GM23338 (cell line): Measurements from ENCODE around the gene COL15A1. TPM values are rescaled to one million over a fixed set of nuclear protein-coding genes. Genes with fewer than 3 reads are reported as not detected.

ENCODE experiments used
- ATAC-seq: fragments of 200-7000 bp; cut with Tn5 transposase; 3 replicates; pipeline ENCODE4 v1.9.1; 2020
- DNase-seq: peaks from one replicate; pipeline ENCODE4 v3.0.0-alpha.2; 2015; ENCODE audit warnings: low spot score
- H2AFZ ChIP-seq: fragments of 200-600 bp; sonication (generic); 2 replicates; pipeline ENCODE4 v1.8.0; 2016; ENCODE audit warnings: antibody characterized with exemption, mild to moderate bottlenecking, moderate library complexity
- H3F3A ChIP-seq: fragments of 200-600 bp; sonication (generic); replicated peaks from 2 replicates; pipeline ENCODE4 v1.8.0; 2017; ENCODE audit warnings: antibody characterized with exemption, mixed run types, low read depth
- H3K27ac ChIP-seq: fragments of 200-600 bp; sonication (generic); 2 replicates; pipeline ENCODE4 v1.6.1; 2016; ENCODE audit warnings: low read depth
- H3K27me3 ChIP-seq: fragments of 200-600 bp; sonication (generic); 2 replicates; pipeline ENCODE4 v1.8.0; 2016; ENCODE audit warnings: mild to moderate bottlenecking, mixed run types, moderate library complexity; ENCODE audit not compliant: insufficient read depth
- H3K36me3 ChIP-seq: fragments of 200-600 bp; sonication (generic); 2 replicates; pipeline ENCODE4 v1.8.0; 2016; ENCODE audit warnings: mild to moderate bottlenecking; ENCODE audit not compliant: insufficient read depth
- H3K4me1 ChIP-seq: fragments of 200-600 bp; sonication (generic); 2 replicates; pipeline ENCODE4 v1.8.0; 2016; ENCODE audit warnings: mild to moderate bottlenecking, moderate library complexity; ENCODE audit not compliant: insufficient read depth
- H3K4me2 ChIP-seq: fragments of 200-600 bp; sonication (generic); 2 replicates; pipeline ENCODE4 v1.7.1; 2017; ENCODE audit warnings: mixed run types
- H3K4me3 ChIP-seq: fragments of 200-600 bp; sonication (generic); 2 replicates; pipeline ENCODE4 v1.6.1; 2016; ENCODE audit warnings: mixed run types
- H3K79me2 ChIP-seq: fragments of 200-600 bp; sonication (generic); replicated peaks from 2 replicates; pipeline ENCODE4 v1.8.0; 2017; ENCODE audit warnings: mild to moderate bottlenecking; ENCODE audit not compliant: insufficient read depth
- H3K9me2 ChIP-seq: fragments of 200-600 bp; sonication (generic); 2 replicates; pipeline ENCODE4 v1.8.0; 2017; ENCODE audit not compliant: insufficient read depth
- H4K20me1 ChIP-seq: fragments of 200-600 bp; sonication (generic); replicated peaks from 2 replicates; pipeline ENCODE4 v1.8.0; 2017; ENCODE audit warnings: mild to moderate bottlenecking; ENCODE audit not compliant: insufficient read depth
- H3K27ac Mint-ChIP-seq: 2 replicates; pipeline ENCODE4 v1.8.0; 2020; ENCODE audit warnings: inconsistent platforms, mild to moderate bottlenecking, moderate library complexity, mixed read lengths
- H3K27me3 Mint-ChIP-seq: 3 replicates; pipeline ENCODE4 v1.8.0; 2022; ENCODE audit warnings: low read depth, mild to moderate bottlenecking, moderate library complexity, mixed read lengths, inconsistent platforms; ENCODE audit not compliant: insufficient read depth, poor library complexity
- H3K36me3 Mint-ChIP-seq: 3 replicates; pipeline ENCODE4 v1.8.0; 2021; ENCODE audit warnings: low read depth, mild to moderate bottlenecking, inconsistent platforms, moderate library complexity, mixed read lengths
- H3K4me1 Mint-ChIP-seq: 3 replicates; pipeline ENCODE4 v1.8.0; 2020; ENCODE audit warnings: mild to moderate bottlenecking, inconsistent platforms, mixed read lengths
- H3K4me3 Mint-ChIP-seq: 3 replicates; pipeline ENCODE4 v1.8.0; 2021; ENCODE audit warnings: moderate library complexity, mild to moderate bottlenecking, inconsistent platforms, mixed read lengths
- H3K9me3 Mint-ChIP-seq: 3 replicates; pipeline ENCODE4 v1.8.0; 2020; ENCODE audit warnings: moderate library complexity, mild to moderate bottlenecking, inconsistent platforms, mixed read lengths
- CREB1 ChIP-seq: fragments of 250-450 bp; sonication (Bioruptor Pico); IDR thresholded peaks from 2 replicates; pipeline ENCODE4 v1.5.0; 2020; ENCODE audit warnings: low read depth, mild to moderate bottlenecking, moderate library complexity
- EZH2 ChIP-seq: fragments of 200-600 bp; sonication (generic); IDR thresholded peaks from one replicate; pipeline ENCODE4 v1.8.0; 2017; ENCODE audit warnings: antibody characterized with exemption, mild to moderate bottlenecking, low read depth; ENCODE audit not compliant: unreplicated experiment
- EZH2phosphoT487 ChIP-seq: fragments of 200-600 bp; sonication (generic); IDR thresholded peaks from one replicate; pipeline ENCODE4 v1.8.1; 2018; ENCODE audit warnings: antibody characterized with exemption; ENCODE audit not compliant: unreplicated experiment
- JUNB ChIP-seq: IDR thresholded peaks from one replicate; pipeline ENCODE4 v1.6.1; 2016; ENCODE audit warnings: antibody characterized with exemption; ENCODE audit not compliant: unreplicated experiment
- NANOG ChIP-seq: IDR thresholded peaks from 2 replicates; pipeline ENCODE4 v1.6.1; 2016; ENCODE audit warnings: antibody characterized with exemption, borderline replicate concordance
- POLR2AphosphoS5 ChIP-seq: IDR thresholded peaks from 2 replicates; pipeline ENCODE4 v1.6.1; 2016; ENCODE audit warnings: antibody characterized with exemption, low read depth
- STAT1 ChIP-seq: IDR thresholded peaks from one replicate; pipeline ENCODE4 v1.6.1; 2016; ENCODE audit warnings: antibody characterized with exemption; ENCODE audit not compliant: unreplicated experiment
- ZNF114 ChIP-seq: fragments of 250-450 bp; sonication (Bioruptor Pico); IDR thresholded peaks from 2 replicates; pipeline ENCODE4 v1.5.0; 2020; ENCODE audit warnings: mild to moderate bottlenecking, moderate library complexity
- ZNF331 ChIP-seq: fragments of 250-450 bp; sonication (Bioruptor Pico); IDR thresholded peaks from 2 replicates; pipeline ENCODE4 v1.5.0; 2020; ENCODE audit warnings: low read depth, mild to moderate bottlenecking, moderate library complexity
- polyA plus RNA-seq: library from polyadenylated mRNA; unstranded; fragments of >200 nt; fragmentation: Nextera tagmentation; extraction: Ambion mirVana; gene quantifications from 2 replicates; pipeline ENCODE4 v1.2.1, GENCODE V29; 2016
- total RNA-seq: library from RNA; depleted of rRNA; stranded (reverse); fragments of >200 nt; shearing (Covaris generic); gene quantifications from 2 replicates; pipeline ENCODE4 v1.2.3, GENCODE V29; 2014
- TF ChIP-seq, protein P1 (sequence below): IDR thresholded peaks from one replicate; pipeline ENCODE4 v1.6.1; 2018; ENCODE audit warnings: antibody characterized with exemption; ENCODE audit not compliant: unreplicated experiment
- TF ChIP-seq, protein P2 (sequence below), 2 experiments: fragments of 200-600 bp in 1 of 2; sonication (generic) in 1 of 2; conservative IDR thresholded peaks; 2 replicates each; pipeline versions ENCODE4 v1.5.1 to v1.6.1; 2016 to 2017; ENCODE audit warnings: antibody characterized with exemption in 2 of 2, low read depth in 2 of 2, mild to moderate bottlenecking in 2 of 2, moderate library complexity in 1 of 2
- TF ChIP-seq, protein P3 (sequence below): IDR thresholded peaks from 2 replicates; pipeline ENCODE4 v1.6.1; 2016; ENCODE audit warnings: antibody characterized with exemption

COL15A1 gene
- total and polyA plus RNA-seq, 2 experiments from 2014 or later, result 0.17 to 0.18 TPM

DNA sequence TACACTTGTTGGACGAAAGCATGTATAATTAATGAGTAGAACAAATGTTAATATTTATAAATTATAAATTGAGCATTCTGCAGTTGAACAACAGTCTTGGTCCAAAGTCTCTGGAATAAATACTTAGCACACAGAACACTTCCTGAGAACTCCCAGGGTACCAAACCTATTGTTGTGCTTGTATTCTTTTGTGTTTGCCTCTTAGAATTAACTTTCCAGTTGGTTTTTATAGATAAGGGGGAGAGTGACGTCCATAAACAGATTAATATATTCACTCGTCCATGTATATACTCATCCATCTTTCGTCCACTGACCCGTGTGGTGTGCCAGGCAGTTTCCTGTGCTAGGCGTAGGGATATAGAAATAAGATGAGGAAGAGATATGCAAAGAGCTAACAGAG, 98.9 kb downstream of the COL15A1 start (continued):
- TF ChIP-seq, protein P1, sequence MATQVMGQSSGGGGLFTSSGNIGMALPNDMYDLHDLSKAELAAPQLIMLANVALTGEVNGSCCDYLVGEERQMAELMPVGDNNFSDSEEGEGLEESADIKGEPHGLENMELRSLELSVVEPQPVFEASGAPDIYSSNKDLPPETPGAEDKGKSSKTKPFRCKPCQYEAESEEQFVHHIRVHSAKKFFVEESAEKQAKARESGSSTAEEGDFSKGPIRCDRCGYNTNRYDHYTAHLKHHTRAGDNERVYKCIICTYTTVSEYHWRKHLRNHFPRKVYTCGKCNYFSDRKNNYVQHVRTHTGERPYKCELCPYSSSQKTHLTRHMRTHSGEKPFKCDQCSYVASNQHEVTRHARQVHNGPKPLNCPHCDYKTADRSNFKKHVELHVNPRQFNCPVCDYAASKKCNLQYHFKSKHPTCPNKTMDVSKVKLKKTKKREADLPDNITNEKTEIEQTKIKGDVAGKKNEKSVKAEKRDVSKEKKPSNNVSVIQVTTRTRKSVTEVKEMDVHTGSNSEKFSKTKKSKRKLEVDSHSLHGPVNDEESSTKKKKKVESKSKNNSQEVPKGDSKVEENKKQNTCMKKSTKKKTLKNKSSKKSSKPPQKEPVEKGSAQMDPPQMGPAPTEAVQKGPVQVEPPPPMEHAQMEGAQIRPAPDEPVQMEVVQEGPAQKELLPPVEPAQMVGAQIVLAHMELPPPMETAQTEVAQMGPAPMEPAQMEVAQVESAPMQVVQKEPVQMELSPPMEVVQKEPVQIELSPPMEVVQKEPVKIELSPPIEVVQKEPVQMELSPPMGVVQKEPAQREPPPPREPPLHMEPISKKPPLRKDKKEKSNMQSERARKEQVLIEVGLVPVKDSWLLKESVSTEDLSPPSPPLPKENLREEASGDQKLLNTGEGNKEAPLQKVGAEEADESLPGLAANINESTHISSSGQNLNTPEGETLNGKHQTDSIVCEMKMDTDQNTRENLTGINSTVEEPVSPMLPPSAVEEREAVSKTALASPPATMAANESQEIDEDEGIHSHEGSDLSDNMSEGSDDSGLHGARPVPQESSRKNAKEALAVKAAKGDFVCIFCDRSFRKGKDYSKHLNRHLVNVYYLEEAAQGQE, result no peak
- TF ChIP-seq, protein P2, sequence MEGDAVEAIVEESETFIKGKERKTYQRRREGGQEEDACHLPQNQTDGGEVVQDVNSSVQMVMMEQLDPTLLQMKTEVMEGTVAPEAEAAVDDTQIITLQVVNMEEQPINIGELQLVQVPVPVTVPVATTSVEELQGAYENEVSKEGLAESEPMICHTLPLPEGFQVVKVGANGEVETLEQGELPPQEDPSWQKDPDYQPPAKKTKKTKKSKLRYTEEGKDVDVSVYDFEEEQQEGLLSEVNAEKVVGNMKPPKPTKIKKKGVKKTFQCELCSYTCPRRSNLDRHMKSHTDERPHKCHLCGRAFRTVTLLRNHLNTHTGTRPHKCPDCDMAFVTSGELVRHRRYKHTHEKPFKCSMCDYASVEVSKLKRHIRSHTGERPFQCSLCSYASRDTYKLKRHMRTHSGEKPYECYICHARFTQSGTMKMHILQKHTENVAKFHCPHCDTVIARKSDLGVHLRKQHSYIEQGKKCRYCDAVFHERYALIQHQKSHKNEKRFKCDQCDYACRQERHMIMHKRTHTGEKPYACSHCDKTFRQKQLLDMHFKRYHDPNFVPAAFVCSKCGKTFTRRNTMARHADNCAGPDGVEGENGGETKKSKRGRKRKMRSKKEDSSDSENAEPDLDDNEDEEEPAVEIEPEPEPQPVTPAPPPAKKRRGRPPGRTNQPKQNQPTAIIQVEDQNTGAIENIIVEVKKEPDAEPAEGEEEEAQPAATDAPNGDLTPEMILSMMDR (conservative IDR thresholded peaks at IDR 0.05; ENCODE audit: low read depth in 2 of 2), result no peak
- TF ChIP-seq STAT1 (no peak), EZH2phosphoT487 (no peak), JUNB (no peak), CREB1 (CRISPR knock-in tag) (no peak), ZNF114 (CRISPR knock-in tag) (no peak), POLR2AphosphoS5 (no peak), NANOG (no peak), EZH2 (no peak), ZNF331 (CRISPR knock-in tag) (no peak)
- TF ChIP-seq, protein P3, sequence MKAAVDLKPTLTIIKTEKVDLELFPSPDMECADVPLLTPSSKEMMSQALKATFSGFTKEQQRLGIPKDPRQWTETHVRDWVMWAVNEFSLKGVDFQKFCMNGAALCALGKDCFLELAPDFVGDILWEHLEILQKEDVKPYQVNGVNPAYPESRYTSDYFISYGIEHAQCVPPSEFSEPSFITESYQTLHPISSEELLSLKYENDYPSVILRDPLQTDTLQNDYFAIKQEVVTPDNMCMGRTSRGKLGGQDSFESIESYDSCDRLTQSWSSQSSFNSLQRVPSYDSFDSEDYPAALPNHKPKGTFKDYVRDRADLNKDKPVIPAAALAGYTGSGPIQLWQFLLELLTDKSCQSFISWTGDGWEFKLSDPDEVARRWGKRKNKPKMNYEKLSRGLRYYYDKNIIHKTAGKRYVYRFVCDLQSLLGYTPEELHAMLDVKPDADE, result no peak

DNA sequence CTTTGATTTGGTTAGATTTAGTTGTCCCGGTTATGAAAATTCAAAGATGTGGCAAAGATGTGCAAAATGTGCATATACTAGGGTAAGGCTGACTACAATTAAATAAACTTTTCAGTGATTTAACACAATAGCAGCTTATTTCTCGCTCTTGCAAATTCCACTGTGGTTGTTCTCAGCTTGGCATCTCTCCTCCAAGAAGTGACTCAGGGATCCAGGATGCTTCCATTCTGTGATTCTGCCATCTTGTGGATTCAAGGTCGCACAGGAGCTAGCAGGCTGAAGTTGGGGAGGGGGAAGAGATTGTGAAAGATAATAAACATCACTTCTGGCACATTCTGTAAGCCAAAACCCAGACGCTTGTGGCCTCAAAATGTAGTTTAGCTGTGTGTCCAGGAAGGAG, 101.1 kb downstream of the COL15A1 start:
- H3K27ac Mint-ChIP-seq, result no peak overlapping the region
- Histone ChIP-seq H3F3A (no peaks in the 10 kb centered on the region), H3K27ac (no peak overlapping the region), H3K4me2 (no peak overlapping the region), H2AFZ (no peak overlapping the region), H3K27me3 (no peaks in the 10 kb centered on the region), H3K79me2 (no peaks in the 10 kb centered on the region), H3K9me2 (peaks cover 6% of the 10 kb centered on the region; the same call in 1 of the 2 replicates), H4K20me1 (no peaks in the 10 kb centered on the region), H3K4me1 (no peaks in the 10 kb centered on the region), H3K4me3 (no peak overlapping the region), H3K36me3 (no peaks in the 10 kb centered on the region)
- ATAC-seq (no peak), DNase-seq (no peak)
- H3K9me3 Mint-ChIP-seq, result peaks cover 15% of the 10 kb centered on the region
- H3K27me3 Mint-ChIP-seq, result peaks cover 2% of the 10 kb centered on the region
- no peak overlapping the region for H3K4me3 Mint-ChIP-seq
- peaks cover 13% of the 10 kb centered on the region for H3K4me1 Mint-ChIP-seq
- peaks cover 3% of the 10 kb centered on the region; the same call in 2 of the 3 replicates for H3K36me3 Mint-ChIP-seq
- TF ChIP-seq NANOG, result no peak
- no peak for TF ChIP-seq ZNF114 (CRISPR knock-in tag)
- TF ChIP-seq, protein P2 (conservative IDR thresholded peaks at IDR 0.05; ENCODE audit: low read depth in 2 of 2), result no peak
- no peak for TF ChIP-seq EZH2
- TF ChIP-seq POLR2AphosphoS5, result no peak
- TF ChIP-seq, protein P3, result no peak
- no peak for TF ChIP-seq JUNB
